Mucosa of descending colon (tissue), 3 donors: ENCODE results near the gene PLA2G1B. TPM values are rescaled to one million over a fixed set of nuclear protein-coding genes. Genes with fewer than 3 reads are reported as not detected.

Source experiments
- ATAC-seq: fragments of 200-7000 bp; cut with Tn5 transposase; one replicate; pipeline ENCODE4 v1.9.1; 2020; ENCODE audit warnings: mild to moderate bottlenecking, moderate library complexity
- DNase-seq, 3 donors: peaks; one replicate each; pipeline ENCODE4 v3.0.0-alpha.2; 2020
- H3K36me3 ChIP-seq: fragments of 200-600 bp; one replicate; pipeline ENCODE4 v1.8.0; 2021; ENCODE audit warnings: low read depth, mild to moderate bottlenecking
- H3K4me1 ChIP-seq: fragments of 200-600 bp; one replicate; pipeline ENCODE4 v1.8.0; 2021; ENCODE audit warnings: low read depth, mild to moderate bottlenecking
- H3K4me3 ChIP-seq: fragments of 200-600 bp; one replicate; pipeline ENCODE4 v1.8.0; 2021; ENCODE audit warnings: mild to moderate bottlenecking
- H3K9me3 ChIP-seq: fragments of 200-600 bp; one replicate; pipeline ENCODE4 v1.8.0; 2021; ENCODE audit warnings: mild to moderate bottlenecking
- CTCF ChIP-seq: fragments of 200-600 bp; IDR thresholded peaks from one replicate; pipeline ENCODE4 v1.8.0; 2022; ENCODE audit warnings: antibody characterized with exemption, mild to moderate bottlenecking
- intact Hi-C, 2 donors: fragments of 100-400 bp; cut with DNase I in 1 of 2; cut with micrococcal nuclease in 1 of 2; formaldehyde crosslinking; loops; one replicate each; pipeline versions ENCODE4 v1.11.0 to v1.11.1; 2022; cut with DNase I, micrococcal nuclease
- total RNA-seq, 3 donors: library from RNA; stranded (reverse); fragmentation: NEBNext Ultra II Directional in 2 of 3; extraction: Animal tissue kit (Norgen Biotek cat#: 25700) in 2 of 3; gene quantifications; one replicate each; pipeline versions ENCODE4 v1.2.1 to v1.2.4, GENCODE V29; 2021 to 2023
- donor health status: DM: no; HTN: no; CAD: no; lungs with moderate emphysema.
- donor health status: DM: no; HTN: no; CAD: no.
- donor health status: DM: no; HTN: yes; CAD: no.

Gene PLA2G1B
- total RNA-seq, 3 donors from 2014 or later = not detected

GRCh38 chr12:120321382-120322202, 6.0 kb downstream of the PLA2G1B start:
- peak in 2 of 3 donors; percentile 43 to 55 for DNase-seq
- Histone ChIP-seq H3K9me3 (no peaks in the 10 kb centered on the region), H3K36me3 (peaks cover 4% of the 10 kb centered on the region), H3K4me3 (no peak overlapping the region), H3K4me1 (peaks cover 9% of the 10 kb centered on the region)
- TF ChIP-seq CTCF = no peak
- peak; percentile 59 for ATAC-seq
- intact Hi-C loops = no loop called here

GRCh38 chr12:120317224-120318105, 10.1 kb downstream of the PLA2G1B start:
- H3K36me3 ChIP-seq = peaks cover 4% of the 10 kb centered on the region
- intact Hi-C loops = no loop called here
- ATAC-seq (peak; percentile 97), DNase-seq (peak; percentile 99 to 100 (median 100))
- TF ChIP-seq CTCF = peak; percentile 38
- peaks cover 11% of the 10 kb centered on the region for H3K4me1 ChIP-seq
- H3K4me3 ChIP-seq = peak overlapping the region; percentile 28
- H3K9me3 ChIP-seq = no peaks in the 10 kb centered on the region

- peaks cover 8% of the 10 kb centered on the region for H3K4me1 ChIP-seq
- no peak for TF ChIP-seq CTCF
- intact Hi-C loops = no loop called here
- DNase-seq (no peak), ATAC-seq (peak; percentile 1)
- peaks cover 4% of the 10 kb centered on the region for H3K36me3 ChIP-seq
- no peaks in the 10 kb centered on the region for H3K9me3 ChIP-seq
- H3K4me3 ChIP-seq = peak overlapping the region; percentile 28
Observed at GRCh38 chr12:120316798-120317223, 10.8 kb downstream of the PLA2G1B start.

GRCh38 chr12:120314220-120314619, 13.4 kb downstream of the PLA2G1B start:
- ATAC-seq = no peak
- Histone ChIP-seq H3K4me1 (peaks cover 8% of the 10 kb centered on the region), H3K9me3 (no peaks in the 10 kb centered on the region), H3K36me3 (peaks cover 4% of the 10 kb centered on the region), H3K4me3 (no peak overlapping the region)
- no peak for TF ChIP-seq CTCF
- no peak for DNase-seq
- intact Hi-C loops = no loop called here

DNA sequence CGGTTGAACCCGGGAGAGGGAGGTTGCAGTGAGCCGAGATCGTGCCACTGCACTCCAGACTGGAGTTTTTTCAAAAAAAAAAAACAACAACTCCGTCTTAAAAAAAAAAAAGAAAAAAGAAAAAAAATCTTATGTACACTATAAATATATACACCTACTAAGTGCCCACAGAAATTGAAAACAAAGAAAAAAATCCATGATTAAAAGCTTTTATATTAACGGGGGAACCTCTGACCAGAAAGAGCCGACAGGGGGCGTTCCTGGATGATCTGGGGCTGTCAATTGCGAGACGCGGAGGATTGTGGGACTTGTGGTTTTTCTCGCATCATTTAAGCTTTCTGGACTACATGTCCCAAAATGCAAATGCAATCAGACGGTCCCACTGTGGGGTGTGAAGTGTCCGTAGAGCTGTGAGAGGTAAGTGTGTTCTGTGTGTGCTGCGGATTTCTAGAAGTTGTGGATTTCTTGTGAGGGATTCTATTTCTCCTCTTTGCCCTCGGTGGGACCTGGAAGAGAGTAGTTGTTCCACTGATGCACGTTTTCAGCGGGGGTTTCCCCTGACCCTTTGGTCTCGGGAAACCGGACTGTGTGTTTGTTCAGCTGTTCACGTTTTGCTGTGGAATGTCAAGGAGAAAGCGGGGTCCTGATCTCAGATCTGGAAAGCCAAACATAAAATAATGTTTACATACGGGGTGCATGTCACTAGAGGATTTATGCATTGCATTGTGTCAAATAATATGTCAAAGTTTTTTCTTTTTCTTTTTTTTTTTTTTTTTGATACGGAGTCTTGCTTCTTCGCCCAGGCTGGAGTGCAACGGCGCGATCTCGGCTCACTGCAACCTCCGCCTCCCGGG, 25.4 kb downstream of the PLA2G1B start, which contains the start of gene SIRT4:
TSS of gene SIRT4 (plus strand) at position 360 of the 854 bp plus-strand sequence. CDS start 1,241 bp downstream, outside the sequence.
- H3K9me3 ChIP-seq = no peaks in the 10 kb centered on the region
- no peaks in the 10 kb centered on the region for H3K36me3 ChIP-seq
- TF ChIP-seq CTCF = peak; percentile 72
- DNase-seq = peak; percentile 84 to 98 (median 85)
- intact Hi-C loops = no loop called here
- H3K4me1 ChIP-seq = no peaks in the 10 kb centered on the region
- H3K4me3 ChIP-seq = peak within 1 kb of the TSS; percentile 20
- peak; percentile 100 for ATAC-seq
